PC-9 (cell line): Measurements from ENCODE around the gene GFPT2. TPM values are rescaled to one million over a fixed set of nuclear protein-coding genes. Genes with fewer than 3 reads are reported as not detected.

Experiments used
- BruUV-seq: library from RNA; stranded (reverse); fragments of 400-500 nt; replicated peaks from 2 replicates; lab custom pipeline; 2021; lab: Mats Ljungman, UMichigan
- CTCF ChIA-PET: fragments of 300-600 bp; sonication (Branson Sonifier 250); formaldehyde crosslinking; loops from one replicate; lab custom pipeline; 2022; ENCODE audit warnings: antibody characterized with exemption; lab: Charles Lee
- POLR2A ChIA-PET: fragments of 300-600 bp; sonication (Branson Sonifier 250); formaldehyde crosslinking; loops from one replicate; lab custom pipeline; 2022; ENCODE audit warnings: antibody characterized with exemption; ENCODE audit not compliant: unreplicated experiment; lab: Charles Lee
- DNase-seq, 2 experiments: peaks; one replicate each; pipeline versions ENCODE4 v3.0.0 to v3.0.0-alpha.2; 2015 to 2022; ENCODE audit warnings: mixed read lengths in 1 of 2
- H2AFZ ChIP-seq: fragments of 200-600 bp; sonication (generic); 2 replicates; pipeline ENCODE4 v1.8.1; 2017; ENCODE audit warnings: antibody characterized with exemption
- H3F3A ChIP-seq: fragments of 200-600 bp; sonication (generic); 2 replicates; pipeline ENCODE4 v1.8.1; 2017; ENCODE audit warnings: antibody characterized with exemption, mild to moderate bottlenecking, low read depth; ENCODE audit not compliant: insufficient read depth
- H3K27ac ChIP-seq: fragments of 200-600 bp; sonication (generic); 2 replicates; pipeline ENCODE4 v1.6.1; 2016; ENCODE audit warnings: mixed run types
- H3K27me3 ChIP-seq: fragments of 200-600 bp; sonication (generic); 2 replicates; pipeline ENCODE4 v1.6.1; 2016; ENCODE audit warnings: low read depth, mixed run types; ENCODE audit not compliant: insufficient read depth
- H3K36me3 ChIP-seq: fragments of 200-600 bp; sonication (generic); 2 replicates; pipeline ENCODE4 v1.6.1; 2016; ENCODE audit warnings: low read depth, mixed run types
- H3K4me1 ChIP-seq: fragments of 200-600 bp; sonication (generic); replicated peaks from 2 replicates; pipeline ENCODE4 v1.6.1; 2016; ENCODE audit warnings: mixed run types; ENCODE audit not compliant: insufficient read depth
- H3K4me2 ChIP-seq: fragments of 200-600 bp; sonication (generic); 2 replicates; pipeline ENCODE4 v1.6.1; 2017; ENCODE audit warnings: mixed run types
- H3K4me3 ChIP-seq: fragments of 200-600 bp; sonication (generic); 2 replicates; pipeline ENCODE4 v1.6.1; 2016; ENCODE audit warnings: mixed run types
- H3K79me2 ChIP-seq: fragments of 200-600 bp; sonication (generic); 2 replicates; pipeline ENCODE4 v1.6.1; 2017; ENCODE audit warnings: low read depth, mixed run types
- H3K9me2 ChIP-seq: fragments of 200-600 bp; sonication (generic); 2 replicates; pipeline ENCODE4 v1.8.1; 2017; ENCODE audit warnings: mild to moderate bottlenecking; ENCODE audit not compliant: insufficient read depth
- H3K9me3 ChIP-seq: fragments of 200-600 bp; sonication (generic); 2 replicates; pipeline ENCODE4 v1.8.1; 2016; ENCODE audit warnings: low read depth; ENCODE audit not compliant: insufficient read depth
- H4K20me1 ChIP-seq: fragments of 200-600 bp; sonication (generic); 2 replicates; pipeline ENCODE4 v1.8.1; 2017; ENCODE audit not compliant: insufficient read depth
- CTCF ChIP-seq: fragments of 200-600 bp; sonication (generic); conservative IDR thresholded peaks from 2 replicates; pipeline ENCODE4 v1.6.1; 2017; ENCODE audit warnings: mixed run types, antibody characterized with exemption, mild to moderate bottlenecking, moderate library complexity
- EZH2 ChIP-seq: fragments of 200-600 bp; sonication (generic); IDR thresholded peaks from 2 replicates; pipeline ENCODE4 v1.8.0; 2017; ENCODE audit warnings: antibody characterized with exemption, low read depth
- intact Hi-C: fragments of 100-400 bp; cut with micrococcal nuclease; formaldehyde crosslinking; loops from one replicate; pipeline ENCODE4 v1.10.0; 2022; ENCODE audit not compliant: unreplicated experiment
- total RNA-seq: library from RNA; stranded (reverse); gene quantifications from 2 replicates; pipeline ENCODE4 v1.2.3, GENCODE V29; 2021

GFPT2 gene
- total RNA-seq, 1 experiment from 2014 or later, result 22.5 TPM

- no peak overlapping the region for H2AFZ ChIP-seq
- no peaks in the 10 kb centered on the region for H3K9me3 ChIP-seq
- no peaks in the 10 kb centered on the region for H3K36me3 ChIP-seq
- no peaks in the 10 kb centered on the region for H3K4me1 ChIP-seq
- H3K4me3 ChIP-seq, result no peak overlapping the region
- ChIA-PET POLR2A (no interaction called here), CTCF (interaction anchor here (1.5 kb wide), 1 partner anchor 12 kb away, joined by 16 read pairs; no protein-coding TSS in a partner anchor)
- TF ChIP-seq CTCF (no peak), EZH2 (no peak)
- no peaks in the 10 kb centered on the region for H3K9me2 ChIP-seq
- no peak for DNase-seq
- no peak overlapping the region for H3K27ac ChIP-seq
- no TSS peak for BruUV-seq
- no peaks in the 10 kb centered on the region for H3K79me2 ChIP-seq
- no peak overlapping the region for H3K4me2 ChIP-seq
- no peaks in the 10 kb centered on the region; the same call in 1 of the 2 replicates for H3F3A ChIP-seq
- H3K27me3 ChIP-seq, result no peaks in the 10 kb centered on the region
- intact Hi-C loops, result no loop called here
- no peaks in the 10 kb centered on the region for H4K20me1 ChIP-seq
Measured at GRCh38 chr5:180316586-180316985, 36.5 kb downstream of the GFPT2 start.

- no TSS peak for BruUV-seq
- H3K27me3 ChIP-seq, result no peaks in the 10 kb centered on the region
- ChIA-PET POLR2A (no interaction called here), CTCF (interaction anchor here (0.8 to 1.5 kb wide), 6 partner anchors 13 to 39 kb away, joined by 3 to 16 read pairs (median 4); no protein-coding TSS in a partner anchor)
- H3K4me1 ChIP-seq, result no peaks in the 10 kb centered on the region
- intact Hi-C loops, result loop anchor here (1.0 to 2.0 kb wide), 3 partner anchors 15 to 37 kb away; partner anchors contain the start of gene GFPT2
- H3K4me2 ChIP-seq, result no peak overlapping the region
- H3K27ac ChIP-seq, result no peak overlapping the region
- no peak overlapping the region for H3K4me3 ChIP-seq
- no peaks in the 10 kb centered on the region for H4K20me1 ChIP-seq
- H3K79me2 ChIP-seq, result no peaks in the 10 kb centered on the region
- H2AFZ ChIP-seq, result no peak overlapping the region
- H3K36me3 ChIP-seq, result no peaks in the 10 kb centered on the region
- H3K9me2 ChIP-seq, result no peaks in the 10 kb centered on the region
- no peaks in the 10 kb centered on the region for H3K9me3 ChIP-seq
- no peaks in the 10 kb centered on the region; the same call in 1 of the 2 replicates for H3F3A ChIP-seq
- peak; percentile 43 to 73 for DNase-seq
- TF ChIP-seq EZH2, result no peak
- TF ChIP-seq CTCF, result peak; percentile 98
Measured at GRCh38 chr5:180315762-180316212, 37.3 kb downstream of the GFPT2 start.

GRCh38 chr5:180313677-180314505 is 39.2 kb downstream of the GFPT2 start:
- H2AFZ ChIP-seq, result peak overlapping the region; percentile 75; the same call in 1 of the 2 replicates
- no peaks in the 10 kb centered on the region; the same call in 1 of the 2 replicates for H3F3A ChIP-seq
- ChIA-PET CTCF (interaction anchor here (0.6 to 1.6 kb wide), 6 partner anchors 13 to 518 kb away, joined by 3 to 11 read pairs (median 4); partner anchors contain the start of gene RASGEF1C), POLR2A (interaction anchor here (0.6 kb wide), 3 partner anchors 141 to 537 kb away, joined by 3 to 9 read pairs (median 4); no protein-coding TSS in a partner anchor)
- BruUV-seq, result TSS peak; percentile 91
- peak overlapping the region; percentile 56; the same call in 1 of the 2 replicates for H3K4me3 ChIP-seq
- intact Hi-C loops, result loop anchor here (1.0 to 2.0 kb wide), 3 partner anchors 17 to 187 kb away; partner anchors contain the start of gene GFPT2
- H3K27ac ChIP-seq, result 0 out of 2 replicates have a peak overlapping the region, but pooled peaks have one; percentile 24
- H4K20me1 ChIP-seq, result no peaks in the 10 kb centered on the region
- peak overlapping the region; percentile 47 for H3K4me2 ChIP-seq
- H3K4me1 ChIP-seq, result no peaks in the 10 kb centered on the region
- H3K79me2 ChIP-seq, result no peaks in the 10 kb centered on the region
- no peaks in the 10 kb centered on the region for H3K9me3 ChIP-seq
- no peak for TF ChIP-seq EZH2
- TF ChIP-seq CTCF, result no peak
- H3K9me2 ChIP-seq, result no peaks in the 10 kb centered on the region
- H3K27me3 ChIP-seq, result no peaks in the 10 kb centered on the region
- no peaks in the 10 kb centered on the region for H3K36me3 ChIP-seq
- peak; percentile 66 to 98 for DNase-seq
